Nephron progenitor cell (in vitro differentiated cells): ENCODE results near the gene COMMD3.
A peak's percentile ranks its signal among the peaks of the same experiment; 100 is the strongest.
"Not testable (repeated sequence)": the region's sequence is repeated elsewhere in the genome, so short reads cannot be mapped to it uniquely, and the experiment has no call there.

Experiments used
- DNase-seq: peaks from one replicate; pipeline ENCODE4 v3.0.0; 2021
- H3K27ac Mint-ChIP-seq: 2 replicates; pipeline ENCODE4 v1.8.0; 2021; ENCODE audit warnings: mild to moderate bottlenecking, moderate library complexity, mixed read lengths
- H3K27me3 Mint-ChIP-seq: 2 replicates; pipeline ENCODE4 v1.8.0; 2021; ENCODE audit warnings: mild to moderate bottlenecking, low read depth, mixed read lengths; ENCODE audit not compliant: poor library complexity
- H3K36me3 Mint-ChIP-seq: 2 replicates; pipeline ENCODE4 v1.8.0; 2021; ENCODE audit warnings: low read depth, mixed read lengths
- H3K4me1 Mint-ChIP-seq: 2 replicates; pipeline ENCODE4 v1.8.0; 2021; ENCODE audit warnings: mixed read lengths
- H3K4me3 Mint-ChIP-seq: 2 replicates; pipeline ENCODE4 v1.8.0; 2021; ENCODE audit warnings: mild to moderate bottlenecking, moderate library complexity, mixed read lengths
- H3K9me3 Mint-ChIP-seq: 2 replicates; pipeline ENCODE4 v1.8.0; 2021; ENCODE audit warnings: mild to moderate bottlenecking, moderate library complexity, mixed read lengths
- CTCF ChIP-seq: fragments of 200-600 bp; sonication (generic); IDR thresholded peaks from 2 replicates; pipeline ENCODE4 v1.5.0; 2021; ENCODE audit warnings: antibody characterized with exemption

COMMD3 gene

GRCh38 chr10:22346096-22346661 lies 30.0 kb downstream of the COMMD3 start:
- no peak for DNase-seq
- no peak for TF ChIP-seq CTCF
- H3K4me1 Mint-ChIP-seq, result peaks cover 23% of the 10 kb centered on the region
- H3K27me3 Mint-ChIP-seq, result peaks cover 80% of the 10 kb centered on the region
- no peak overlapping the region for H3K27ac Mint-ChIP-seq
- H3K9me3 Mint-ChIP-seq, result peaks cover 3% of the 10 kb centered on the region
- H3K4me3 Mint-ChIP-seq, result peak overlapping the region; percentile 70
- H3K36me3 Mint-ChIP-seq, result no peaks in the 10 kb centered on the region

- Mint-ChIP-seq H3K36me3 (no peaks in the 10 kb centered on the region), H3K4me1 (peaks cover 17% of the 10 kb centered on the region), H3K27ac (no peak overlapping the region), H3K9me3 (peaks cover 3% of the 10 kb centered on the region), H3K4me3 (no peak overlapping the region), H3K27me3 (peaks cover 45% of the 10 kb centered on the region)
- DNase-seq, result no peak
- TF ChIP-seq CTCF, result no peak
Observed at GRCh38 chr10:22349755-22350154, 33.6 kb downstream of the COMMD3 start.

DNA sequence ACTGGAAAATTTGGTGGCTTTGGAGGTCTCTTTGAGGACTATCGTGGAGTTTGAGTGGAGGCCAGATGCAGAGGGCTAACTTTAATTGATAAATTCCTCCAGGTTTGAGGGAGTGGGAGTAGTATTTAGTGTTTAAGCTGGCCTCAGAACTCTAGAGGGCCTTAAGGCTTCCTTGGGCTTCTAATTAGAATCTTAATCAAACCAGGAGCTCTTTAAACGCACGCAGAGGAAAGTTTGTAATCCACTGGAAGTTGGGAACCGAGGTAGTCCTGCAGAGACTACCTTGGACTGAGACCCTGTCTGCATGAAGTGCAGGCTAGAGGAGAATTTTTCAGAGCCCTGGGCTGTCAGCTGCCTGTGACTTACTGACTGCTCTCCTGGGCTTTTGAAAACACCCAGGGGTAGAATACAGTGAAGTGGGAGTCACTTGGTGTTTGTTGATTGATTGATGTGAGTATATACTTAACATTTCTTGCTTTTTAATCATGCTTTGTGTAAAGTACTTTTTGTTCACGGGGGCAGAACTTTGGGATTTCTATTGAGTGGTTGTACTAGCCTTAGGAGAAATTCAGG lies 35.0 kb downstream of the COMMD3 start:
- Mint-ChIP-seq H3K4me1 (peaks cover 12% of the 10 kb centered on the region), H3K36me3 (no peaks in the 10 kb centered on the region), H3K27ac (no peak overlapping the region), H3K27me3 (peaks cover 30% of the 10 kb centered on the region), H3K4me3 (no peak overlapping the region), H3K9me3 (peaks cover 3% of the 10 kb centered on the region)
- DNase-seq, result no peak
- no peak for TF ChIP-seq CTCF

- Mint-ChIP-seq H3K4me3 (no peak overlapping the region), H3K27me3 (no peaks in the 10 kb centered on the region), H3K4me1 (peaks cover 2% of the 10 kb centered on the region), H3K9me3 (no peaks in the 10 kb centered on the region), H3K27ac (no peak overlapping the region), H3K36me3 (no peaks in the 10 kb centered on the region)
- no peak for TF ChIP-seq CTCF
- no peak for DNase-seq
Observed at GRCh38 chr10:22356324-22356873, 40.2 kb downstream of the COMMD3 start.

DNA sequence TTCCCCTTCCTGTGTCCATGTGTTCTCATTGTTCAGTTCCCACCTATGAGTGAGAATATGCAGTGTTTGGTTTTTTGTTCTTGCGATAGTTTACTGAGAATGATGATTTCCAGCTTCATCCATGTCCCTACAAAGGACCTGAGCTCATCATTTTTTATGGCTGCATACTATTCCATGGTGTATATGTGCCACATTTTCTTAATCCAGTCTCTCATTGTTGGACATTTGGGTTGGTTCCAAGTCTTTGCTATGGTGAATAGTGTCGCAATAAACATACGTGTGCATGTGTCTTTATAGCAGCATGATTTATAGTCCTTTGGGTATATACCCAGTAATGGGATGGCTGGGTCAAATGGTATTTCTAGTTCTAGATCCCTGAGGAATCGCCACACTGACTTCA lies 41.6 kb downstream of the COMMD3 start:
- not testable (repeated sequence) for H3K36me3 Mint-ChIP-seq, H3K4me3 Mint-ChIP-seq, H3K27ac Mint-ChIP-seq, DNase-seq, H3K4me1 Mint-ChIP-seq, H3K27me3 Mint-ChIP-seq, H3K9me3 Mint-ChIP-seq

DNA sequence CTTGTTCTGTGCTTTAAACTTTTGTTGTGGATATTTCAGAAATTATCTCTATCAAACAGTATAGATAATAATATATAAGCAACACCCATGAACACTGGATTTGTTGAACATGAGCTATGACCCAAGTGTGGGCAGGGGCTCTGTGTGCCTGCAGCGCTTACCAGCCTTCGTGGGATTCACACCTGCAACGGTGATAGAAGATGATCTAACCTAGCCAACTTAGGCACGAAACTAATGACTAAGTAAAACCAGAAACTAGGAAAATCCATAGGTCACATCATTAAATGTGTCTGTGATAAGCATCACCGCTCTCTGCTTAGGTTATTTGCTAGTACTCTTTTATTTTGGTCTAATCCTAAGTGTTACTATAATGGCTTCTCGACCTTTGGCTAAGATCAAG lies 47.1 kb downstream of the COMMD3 start:
- Mint-ChIP-seq H3K4me3 (no peak overlapping the region), H3K27ac (no peak overlapping the region), H3K27me3 (no peaks in the 10 kb centered on the region), H3K9me3 (no peaks in the 10 kb centered on the region), H3K36me3 (no peaks in the 10 kb centered on the region), H3K4me1 (peaks cover 12% of the 10 kb centered on the region)
- no peak for DNase-seq
- no peak for TF ChIP-seq CTCF
